Activated CD8-positive, alpha-beta memory T cell treated with anti-CD3 and anti-CD28 coated beads, Interleukin-2, amount 50 U/mL, for 48 hours (primary cell): ENCODE data around the gene CIRBP.
"Not testable (repeated sequence)": the region's sequence is repeated elsewhere in the genome, so short reads cannot be mapped to it uniquely, and the experiment has no call there.

ENCODE experiments used
- DNase-seq: peaks from one replicate; pipeline ENCODE4 v3.0.0-alpha.2; 2020

Gene CIRBP

DNA sequence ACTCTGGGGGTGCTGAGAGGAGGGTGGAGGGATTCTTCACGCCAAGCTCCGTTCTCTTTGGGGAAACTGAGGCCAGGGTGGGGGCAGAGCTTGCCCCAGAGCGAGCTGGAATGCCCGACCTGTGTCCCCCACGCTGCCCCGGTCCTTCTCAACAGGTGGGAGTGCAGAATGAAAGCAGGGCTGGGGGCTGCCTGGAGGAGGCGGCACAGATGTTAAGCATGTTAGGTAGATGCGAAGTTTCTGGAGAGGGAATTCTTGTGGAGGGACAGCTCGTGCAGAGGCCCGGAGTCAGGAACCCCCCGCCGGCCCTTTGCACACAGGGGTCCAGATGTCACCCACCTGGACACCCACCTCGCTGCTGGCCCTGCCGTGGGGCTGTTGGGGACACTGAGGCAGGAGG is 25.6 kb downstream of the CIRBP start:
- DNase-seq = no peak

DNA sequence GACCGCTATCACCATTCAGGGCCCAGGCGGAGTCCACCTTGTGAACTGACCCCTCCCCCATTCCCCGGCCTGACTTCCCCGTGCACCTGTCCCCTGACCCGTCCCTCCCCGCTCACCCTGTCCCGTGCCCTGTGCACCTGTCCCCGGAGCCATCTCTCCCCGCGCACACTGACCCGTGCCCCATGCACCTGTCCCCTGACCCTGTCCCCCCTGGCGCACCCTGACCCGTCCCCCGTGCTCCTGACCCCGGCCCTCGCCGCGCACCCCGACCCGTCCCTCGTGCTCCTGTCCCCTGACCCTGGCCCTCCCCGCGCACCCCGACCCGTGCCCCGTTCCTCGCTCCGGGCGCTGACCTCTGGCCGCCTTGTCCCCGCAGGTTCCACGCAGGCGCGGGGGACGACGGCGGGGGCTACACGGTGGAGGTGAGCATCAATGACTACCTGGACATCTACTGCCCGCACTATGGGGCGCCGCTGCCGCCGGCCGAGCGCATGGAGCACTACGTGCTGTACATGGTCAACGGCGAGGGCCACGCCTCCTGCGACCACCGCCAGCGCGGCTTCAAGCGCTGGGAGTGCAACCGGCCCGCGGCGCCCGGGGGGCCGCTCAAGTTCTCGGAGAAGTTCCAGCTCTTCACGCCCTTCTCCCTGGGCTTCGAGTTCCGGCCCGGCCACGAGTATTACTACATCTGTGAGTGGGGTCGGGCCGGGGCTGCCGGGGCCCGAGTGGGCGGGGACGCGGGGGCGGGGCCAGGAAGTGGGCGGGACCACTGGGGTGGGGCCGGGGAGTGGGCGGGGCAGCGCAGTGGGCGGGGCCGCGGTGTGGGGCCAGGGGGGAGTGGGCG is 26.3 kb downstream of the CIRBP start:
- DNase-seq = peak; percentile 86

DNA sequence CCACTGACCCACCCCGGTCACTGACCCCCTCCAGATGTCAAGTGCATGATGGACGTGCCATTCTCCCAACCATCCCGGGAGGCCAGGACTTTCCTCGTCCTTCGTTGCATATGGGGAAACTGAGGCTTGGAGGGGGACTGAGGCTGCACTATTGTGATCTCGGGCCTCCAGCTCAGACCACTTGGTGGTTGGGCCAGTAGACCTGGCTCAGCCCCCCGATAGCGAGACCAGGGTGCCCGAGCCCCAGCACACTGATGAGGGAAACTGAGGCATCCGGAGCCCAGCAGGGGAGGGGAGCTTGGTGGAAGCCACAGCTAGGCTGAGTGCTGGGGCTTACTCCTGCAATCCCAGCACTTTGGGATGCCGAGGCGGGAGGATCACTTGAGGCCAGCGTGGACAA is 26.9 kb downstream of the CIRBP start:
- no peak for DNase-seq

DNA sequence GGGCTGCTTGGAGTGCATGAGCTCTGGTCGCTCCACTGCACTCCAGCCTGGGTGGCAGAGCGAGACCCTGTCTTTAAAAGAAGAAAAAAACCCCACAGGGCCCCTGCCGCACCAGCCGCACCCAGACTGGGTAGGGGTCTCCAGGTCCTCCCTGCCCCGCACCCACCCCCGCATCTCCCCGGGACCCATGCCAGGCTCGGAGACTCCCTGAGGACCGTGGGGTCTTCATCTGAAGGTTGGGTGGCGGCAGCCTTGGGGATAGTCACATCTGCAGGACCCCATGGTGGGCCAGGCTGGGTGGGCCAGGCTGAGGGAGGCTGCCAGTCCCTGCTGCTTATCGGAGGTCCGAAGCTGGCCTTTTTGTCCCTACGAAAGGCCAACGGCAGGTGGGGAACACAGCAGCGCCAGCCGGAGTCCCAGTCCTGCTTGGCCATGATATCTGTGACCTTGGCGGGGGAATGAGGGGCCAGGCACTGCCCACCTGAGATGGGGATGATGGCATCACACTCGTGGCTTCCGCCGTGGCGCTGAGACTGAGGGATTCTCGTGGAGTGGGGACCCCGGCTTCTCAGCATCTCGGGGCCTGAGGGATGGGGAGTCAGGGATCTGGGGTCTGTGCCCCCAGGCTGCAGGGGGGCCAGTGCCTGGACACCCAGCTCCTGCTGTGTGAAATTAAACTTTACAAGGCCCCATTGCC is 27.6 kb downstream of the CIRBP start:
- DNase-seq = no peak

DNA sequence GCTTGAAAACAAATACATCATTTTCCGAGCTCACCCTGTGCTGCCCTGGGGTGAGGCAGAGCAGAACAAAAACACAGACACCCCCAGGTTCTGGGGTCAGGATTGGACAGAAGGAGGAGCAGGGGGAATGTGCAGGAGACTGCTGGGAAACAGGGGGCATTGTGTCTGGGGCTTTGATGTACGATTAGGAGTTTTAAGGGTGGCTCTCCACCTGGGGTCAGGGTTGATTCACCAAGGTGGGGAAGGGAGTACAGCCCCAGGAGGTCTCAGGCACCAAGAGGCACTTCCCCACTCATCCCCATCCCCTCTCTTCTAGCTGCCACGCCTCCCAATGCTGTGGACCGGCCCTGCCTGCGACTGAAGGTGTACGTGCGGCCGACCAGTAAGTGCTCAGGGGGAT is 29.1 kb downstream of the CIRBP start:
- DNase-seq = no peak

DNA sequence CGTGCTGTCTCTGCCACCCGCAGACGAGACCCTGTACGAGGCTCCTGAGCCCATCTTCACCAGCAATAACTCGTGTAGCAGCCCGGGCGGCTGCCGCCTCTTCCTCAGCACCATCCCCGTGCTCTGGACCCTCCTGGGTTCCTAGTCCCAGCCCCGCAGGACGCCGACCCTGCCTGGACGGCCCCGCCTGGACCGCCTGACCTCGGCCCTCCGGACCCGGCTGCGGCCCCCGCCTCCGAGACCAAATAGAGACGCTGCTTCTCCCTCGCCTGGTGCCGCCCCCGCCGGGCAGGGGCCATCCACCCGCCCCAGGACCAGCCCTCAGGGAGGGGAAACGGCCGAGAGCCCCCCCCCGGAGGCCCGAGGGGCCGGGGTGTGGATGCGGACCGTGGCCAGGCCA is 30.7 kb downstream of the CIRBP start:
- no peak for DNase-seq

DNA sequence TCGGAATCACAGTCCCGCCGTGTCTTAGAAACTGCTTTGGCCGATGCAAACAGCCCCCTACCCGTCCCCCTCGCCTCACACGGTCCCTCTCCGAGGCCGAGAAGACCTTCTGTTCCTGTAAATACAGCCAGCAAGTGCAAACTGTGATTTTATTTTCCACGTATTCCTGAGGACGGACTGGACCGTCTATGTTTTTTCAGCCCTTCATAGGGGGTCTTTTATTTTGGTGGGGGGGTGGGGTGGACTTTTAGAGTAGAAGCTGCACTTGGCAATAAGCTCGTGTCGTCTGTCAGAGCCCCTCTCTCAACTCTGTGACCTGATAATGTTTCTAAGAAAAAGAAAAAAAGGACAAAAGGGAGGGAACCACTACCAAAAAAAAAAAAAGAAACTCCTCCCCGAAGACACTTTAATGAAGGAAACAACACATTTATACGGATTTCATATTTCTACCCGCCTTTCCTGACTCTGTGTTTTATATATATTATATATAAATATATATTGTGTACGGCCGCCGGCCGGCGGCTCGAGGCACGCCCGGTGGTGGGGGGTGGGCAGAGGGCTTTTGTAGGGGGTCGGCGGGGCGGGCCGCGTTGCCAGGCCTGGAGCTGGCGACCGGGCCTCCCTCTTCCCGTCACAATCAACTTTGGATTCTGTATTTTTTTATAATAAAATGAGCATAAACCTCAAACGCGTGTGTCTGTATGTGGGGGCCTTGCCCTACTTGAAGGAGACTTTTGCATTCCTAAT is 31.8 kb downstream of the CIRBP start:
- DNase-seq = no peak

DNA sequence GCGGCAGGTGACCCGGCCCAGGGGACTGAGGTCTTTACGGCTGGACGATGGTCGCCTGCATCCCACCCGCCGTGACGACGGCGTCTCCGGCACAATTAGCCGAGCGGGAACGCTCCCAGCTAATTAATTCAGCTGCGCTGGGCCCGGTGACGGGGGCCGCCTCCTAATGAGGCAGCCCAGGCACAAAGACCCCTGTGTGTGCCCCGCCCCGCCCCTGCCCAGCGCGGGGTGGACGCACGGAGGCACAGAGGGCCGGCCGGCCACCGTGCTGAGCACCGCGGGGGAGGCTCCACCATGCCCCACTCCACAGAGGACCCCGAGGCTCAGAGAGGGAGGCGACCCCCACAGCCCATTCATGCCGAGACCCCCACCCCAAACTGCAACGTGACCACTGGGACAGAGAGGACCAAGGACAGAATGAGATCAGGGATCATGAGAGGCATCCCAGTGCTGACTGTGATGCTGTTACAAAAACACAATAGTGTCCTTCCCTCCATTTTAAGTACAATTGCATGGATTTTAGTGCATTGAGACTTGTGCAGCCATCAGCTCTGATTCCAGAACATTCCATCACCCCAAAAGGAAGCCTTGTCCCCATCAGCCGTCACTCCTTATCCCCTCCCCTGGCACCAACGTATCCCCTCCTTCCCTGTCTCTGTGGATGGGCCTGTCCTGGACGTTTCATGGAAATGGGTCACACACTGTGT is 33.6 kb downstream of the CIRBP start:
- DNase-seq = no peak

DNA sequence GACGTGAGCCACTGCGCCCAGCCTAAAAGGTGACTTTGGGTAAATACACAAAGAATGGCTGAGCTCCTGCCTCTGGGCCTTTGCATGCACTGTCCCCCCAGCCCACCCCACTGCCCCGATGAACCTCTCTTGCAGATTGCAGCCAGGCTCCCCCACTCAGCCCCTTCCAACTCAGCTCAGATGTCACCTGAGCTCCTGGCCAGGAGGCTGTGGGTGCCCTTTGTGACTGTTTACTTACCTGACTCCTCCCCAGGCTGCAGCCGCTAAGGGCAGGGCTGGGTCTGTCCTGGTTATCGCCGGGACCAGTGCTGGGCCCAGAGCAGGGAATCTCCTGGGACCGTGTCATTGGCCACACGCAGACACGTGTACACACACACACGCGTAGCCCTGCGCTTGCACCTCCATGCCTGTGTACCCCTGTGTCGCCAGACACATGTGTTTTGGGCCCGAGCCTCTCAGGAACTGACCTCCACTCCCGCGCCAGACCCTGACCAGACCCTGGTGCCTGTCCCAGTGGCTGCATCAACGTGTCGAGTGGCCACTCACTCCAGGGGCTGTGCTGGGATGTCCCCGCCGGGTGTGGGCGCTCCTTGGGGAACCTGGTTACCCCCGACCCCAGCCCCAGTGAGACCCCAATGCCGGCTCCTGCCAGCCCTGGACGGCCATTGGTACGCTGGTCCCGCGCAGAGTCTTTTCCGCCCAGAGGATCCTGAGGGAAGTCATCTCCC is 35.2 kb downstream of the CIRBP start:
- DNase-seq = no peak

DNA sequence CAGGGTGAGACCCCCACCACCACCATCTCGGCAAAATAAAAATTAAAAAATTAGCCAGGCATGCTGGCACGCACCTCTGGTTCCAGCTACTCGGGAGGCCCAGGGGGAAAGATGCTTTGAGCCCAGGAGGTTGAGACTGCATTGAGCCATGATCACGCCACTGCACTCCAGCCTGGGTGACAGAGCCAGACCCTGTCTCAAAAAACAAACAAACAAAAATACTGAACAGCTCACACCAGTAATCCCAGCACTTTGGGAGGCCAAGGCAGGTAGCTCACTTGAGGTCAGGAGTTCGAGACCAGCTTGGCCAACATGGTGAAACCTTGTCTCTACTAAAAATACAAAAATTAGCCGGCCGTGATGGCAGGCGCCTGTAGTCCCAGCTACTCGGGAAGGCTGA is 36.2 kb downstream of the CIRBP start:
- not testable (repeated sequence) for DNase-seq

DNA sequence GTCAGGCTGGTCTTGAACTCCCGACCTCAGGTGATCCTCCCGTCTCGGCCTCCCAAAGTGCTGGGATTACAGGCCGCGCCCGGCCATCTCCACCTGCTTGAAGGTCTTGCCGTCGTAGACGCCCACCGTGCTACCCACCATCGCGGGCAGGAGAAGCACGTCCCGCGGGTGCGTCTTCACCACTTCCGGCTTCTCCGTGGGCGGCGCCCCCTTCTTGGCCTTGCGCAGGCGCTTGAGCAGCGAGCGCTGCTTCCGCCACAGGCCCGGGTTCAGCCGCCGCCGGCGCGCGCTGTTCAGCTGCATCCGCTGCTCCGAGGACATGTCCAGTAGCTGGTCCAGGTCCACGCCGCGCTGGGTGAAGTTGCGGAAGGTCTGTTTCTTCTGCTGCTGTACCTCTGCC is 38.2 kb downstream of the CIRBP start:
- DNase-seq = no peak

DNA sequence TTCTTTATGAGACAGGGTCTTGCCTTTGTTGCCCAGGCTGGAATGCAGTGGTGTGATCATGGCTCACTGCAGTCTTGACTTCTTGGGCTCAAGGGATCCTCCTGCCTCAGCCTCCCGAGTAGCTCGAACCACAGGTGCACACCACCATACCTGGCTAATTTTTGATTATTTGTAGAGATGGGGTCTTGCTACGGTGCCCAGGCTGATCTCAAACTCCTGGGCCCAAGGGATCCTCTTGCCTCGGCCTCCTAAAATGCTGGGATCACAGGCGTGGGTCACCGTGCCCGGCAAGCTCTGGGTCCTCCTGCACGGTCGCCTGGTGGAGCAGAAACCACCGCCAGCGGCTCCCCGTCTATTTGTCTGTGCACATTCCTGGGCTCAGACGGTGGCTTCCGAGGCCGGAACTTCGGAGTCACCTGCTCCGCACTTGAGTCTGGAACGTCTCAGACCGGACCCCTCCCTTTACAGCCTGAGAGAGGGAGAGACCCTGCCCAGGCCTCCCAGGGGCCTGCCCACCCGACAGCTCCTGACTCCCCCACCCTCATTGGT is 38.7 kb downstream of the CIRBP start:
- no peak for DNase-seq

DNA sequence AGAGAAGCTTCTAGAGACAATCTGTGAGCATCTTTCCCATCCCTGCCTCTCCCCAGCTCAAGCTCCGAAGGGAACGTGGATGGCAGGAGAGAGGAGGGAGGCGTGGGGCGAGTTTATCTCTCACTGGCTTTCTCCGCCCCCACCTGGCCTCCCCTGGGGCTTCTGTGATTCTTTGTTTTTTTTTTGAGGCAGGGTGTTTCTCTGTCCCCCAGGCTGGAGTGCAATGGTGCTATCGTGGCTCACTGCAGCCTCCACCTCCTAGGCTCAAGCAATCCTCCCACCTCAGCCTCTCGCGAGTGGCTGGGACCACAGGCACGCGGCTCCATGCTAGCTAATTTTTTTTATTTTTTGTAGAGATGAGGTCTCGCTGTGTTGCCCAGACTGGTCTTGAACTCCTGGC is 39.6 kb downstream of the CIRBP start:
- DNase-seq = no peak

DNA sequence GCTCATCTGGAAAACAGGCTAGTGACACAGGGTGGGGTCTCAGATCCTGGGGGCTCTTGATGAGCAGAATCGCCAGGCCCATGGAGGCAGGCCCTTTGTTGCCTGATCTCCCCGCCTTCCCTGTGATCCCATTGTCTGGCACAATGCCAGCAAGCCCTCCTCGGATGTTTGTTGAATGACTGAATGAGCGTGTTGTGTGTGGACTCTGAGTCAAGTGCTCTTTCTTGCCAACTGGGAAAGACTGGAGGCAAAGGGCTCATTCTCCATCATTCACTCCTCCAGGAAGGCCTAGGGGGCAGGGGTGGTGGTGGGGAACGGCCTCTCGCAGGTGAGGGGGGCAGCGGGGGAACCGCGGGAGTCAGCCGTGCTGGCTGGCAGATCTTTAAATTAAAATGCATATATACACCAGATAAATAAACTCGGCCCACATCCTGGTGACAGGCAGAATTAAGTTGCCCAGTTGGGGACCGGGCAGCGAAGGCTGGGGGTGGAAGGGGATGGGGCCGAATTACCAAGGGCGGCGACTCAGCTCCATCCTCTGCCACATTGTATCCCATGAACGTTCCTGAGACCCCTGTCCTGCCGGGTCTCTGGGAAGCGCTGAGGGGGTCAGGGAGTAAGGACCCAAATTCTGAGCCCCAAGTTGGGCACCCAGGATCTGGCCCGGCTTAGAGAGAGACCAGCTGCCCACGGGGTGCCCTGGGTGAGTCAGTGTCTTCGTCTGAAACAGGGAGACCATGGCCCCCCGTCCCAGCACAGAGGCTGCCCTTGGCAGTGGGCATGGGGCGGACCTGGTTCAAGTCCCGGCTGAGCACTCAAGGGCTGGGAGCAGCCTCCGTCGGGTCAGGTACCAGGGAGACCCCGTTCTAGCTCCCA is 41.1 kb downstream of the CIRBP start:
- DNase-seq = no peak

DNA sequence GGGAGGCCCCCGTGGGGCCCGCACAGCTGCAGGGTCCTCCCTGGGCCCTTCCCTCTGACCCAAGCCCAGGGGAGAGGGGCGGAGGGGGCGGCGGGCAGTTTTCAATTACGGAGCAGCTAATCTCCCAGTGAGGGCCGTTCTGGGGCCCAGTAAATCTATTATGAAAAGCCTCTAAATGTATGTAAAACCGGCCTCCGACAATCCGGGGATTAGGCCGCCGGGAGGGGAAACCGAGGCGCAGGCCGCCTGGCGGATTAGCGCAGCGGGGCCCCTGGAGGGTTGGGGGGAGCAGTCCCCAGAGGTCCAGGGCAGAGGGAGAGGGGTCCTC is 41.7 kb downstream of the CIRBP start:
- DNase-seq = no peak

DNA sequence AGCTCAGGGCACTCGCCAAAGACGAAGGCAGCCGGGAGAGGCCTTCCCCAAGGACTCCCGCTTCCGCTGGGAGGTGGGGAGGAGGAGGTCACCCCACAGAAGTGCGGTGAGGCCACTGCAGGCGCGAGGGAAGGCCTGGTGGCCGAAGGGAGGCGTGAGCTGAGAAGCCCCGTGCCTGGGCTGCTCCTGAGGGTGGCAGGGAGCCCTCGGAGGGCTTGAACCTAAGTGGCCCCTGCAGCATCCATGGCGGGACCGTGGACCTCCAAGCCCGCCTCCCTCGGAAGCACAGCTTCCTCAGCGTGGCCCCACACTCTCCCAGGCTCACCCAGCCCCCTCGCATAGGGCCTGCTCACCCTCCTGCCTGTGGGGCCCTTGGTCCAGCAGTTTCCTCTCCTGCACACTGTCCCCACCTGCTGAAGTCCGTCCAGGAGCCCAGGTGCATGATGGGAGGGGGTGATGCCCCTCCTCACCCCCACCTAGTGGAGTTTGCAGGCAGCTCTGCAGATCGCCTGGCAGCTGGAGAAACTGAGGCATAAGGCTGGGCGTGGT is 42.5 kb downstream of the CIRBP start:
- DNase-seq = no peak

DNA sequence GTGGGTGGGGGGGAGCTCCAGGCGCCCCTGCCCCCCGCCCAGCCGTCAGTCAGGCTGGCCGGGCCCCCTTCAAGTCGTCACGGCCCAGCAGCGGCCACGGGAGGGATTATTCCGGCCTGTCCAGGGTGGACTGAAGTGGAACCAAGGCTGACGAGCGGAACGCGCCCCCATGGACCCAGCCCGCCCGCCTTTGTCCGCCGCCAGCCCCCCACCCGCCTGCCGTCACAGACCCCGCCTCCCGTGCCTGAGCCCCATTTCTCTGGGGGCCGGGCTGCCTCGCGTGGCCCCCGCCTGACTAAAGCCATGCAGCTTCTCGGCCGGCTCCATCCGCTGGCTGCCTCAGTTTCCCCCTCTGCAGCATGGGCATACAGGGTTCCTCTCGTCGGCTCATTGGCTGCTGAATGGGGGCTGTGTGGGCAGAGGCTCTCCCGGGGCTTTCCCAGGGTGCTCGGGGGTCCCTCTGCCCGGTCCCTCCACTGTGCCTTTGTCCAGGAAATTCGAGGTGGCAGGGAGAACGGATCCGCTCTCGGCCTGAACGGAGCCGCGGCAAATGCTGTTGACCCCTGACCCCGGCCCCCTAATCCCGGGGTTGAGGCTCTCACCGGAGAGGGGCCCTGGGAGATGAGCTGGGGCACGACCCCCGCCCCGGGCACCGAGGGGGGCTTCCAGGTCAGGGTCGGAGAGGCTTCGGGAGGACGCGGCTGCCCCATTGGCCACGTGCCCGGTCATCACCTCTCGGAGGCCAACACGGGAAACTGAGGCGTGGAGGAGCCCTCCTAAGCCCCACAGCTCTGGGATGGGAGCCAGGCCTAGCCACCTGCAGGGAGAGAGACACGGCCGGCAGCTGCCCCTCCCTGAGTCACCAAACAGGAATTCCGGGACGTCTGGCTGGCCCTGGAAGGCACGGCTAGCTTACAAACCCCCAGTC is 43.9 kb downstream of the CIRBP start:
- no peak for DNase-seq

DNA sequence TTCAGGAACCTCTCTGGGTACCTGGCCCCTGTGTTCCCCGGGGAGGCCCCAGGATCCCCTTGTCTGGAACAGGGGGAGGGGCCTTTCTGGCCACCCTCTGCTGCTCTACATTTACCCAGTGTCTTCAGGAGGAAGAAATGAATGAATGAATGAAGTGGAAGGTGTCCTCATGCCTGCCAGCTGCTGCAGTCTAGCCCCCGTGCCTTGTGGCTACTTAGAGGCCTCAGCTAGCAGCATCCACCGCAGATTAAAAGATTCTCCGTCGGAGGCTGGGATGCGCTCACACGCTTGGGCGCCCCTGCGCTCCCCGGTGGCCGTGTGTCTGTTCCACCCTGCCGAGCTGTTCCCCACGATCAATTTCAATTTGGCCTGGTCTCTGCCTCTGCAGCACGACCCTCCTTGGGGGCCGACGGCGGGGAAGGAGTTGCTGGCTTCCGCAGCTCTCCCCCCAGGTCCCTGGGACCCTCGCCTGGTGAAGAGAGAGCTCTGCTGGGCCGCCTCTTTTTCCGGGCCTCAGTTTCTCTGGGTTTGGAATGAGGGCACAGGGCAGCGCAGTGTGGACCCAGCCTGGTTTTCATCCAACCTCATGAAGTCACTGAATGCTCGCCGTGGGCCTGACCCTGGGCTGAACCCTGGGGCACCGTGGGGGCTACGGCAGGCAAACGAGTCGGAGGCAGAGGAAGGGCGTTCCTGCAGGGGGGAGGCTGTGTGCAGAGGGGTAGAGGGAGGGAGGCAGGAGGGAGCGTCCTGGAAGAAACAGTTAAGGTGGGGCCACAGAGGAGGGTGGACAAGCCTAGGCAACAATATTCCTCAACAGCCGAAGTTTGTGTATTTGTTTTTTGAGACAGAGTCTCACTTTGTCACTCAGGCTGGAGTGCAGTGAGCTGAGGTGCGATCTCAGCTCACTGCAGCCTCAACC is 44.8 kb downstream of the CIRBP start:
- DNase-seq = no peak
